ENCODE results near the gene ASIC1.
"Not testable (repeated sequence)": the region's sequence is repeated elsewhere in the genome, so short reads cannot be mapped to it uniquely, and the experiment has no call there.

Gene ASIC1

DNA sequence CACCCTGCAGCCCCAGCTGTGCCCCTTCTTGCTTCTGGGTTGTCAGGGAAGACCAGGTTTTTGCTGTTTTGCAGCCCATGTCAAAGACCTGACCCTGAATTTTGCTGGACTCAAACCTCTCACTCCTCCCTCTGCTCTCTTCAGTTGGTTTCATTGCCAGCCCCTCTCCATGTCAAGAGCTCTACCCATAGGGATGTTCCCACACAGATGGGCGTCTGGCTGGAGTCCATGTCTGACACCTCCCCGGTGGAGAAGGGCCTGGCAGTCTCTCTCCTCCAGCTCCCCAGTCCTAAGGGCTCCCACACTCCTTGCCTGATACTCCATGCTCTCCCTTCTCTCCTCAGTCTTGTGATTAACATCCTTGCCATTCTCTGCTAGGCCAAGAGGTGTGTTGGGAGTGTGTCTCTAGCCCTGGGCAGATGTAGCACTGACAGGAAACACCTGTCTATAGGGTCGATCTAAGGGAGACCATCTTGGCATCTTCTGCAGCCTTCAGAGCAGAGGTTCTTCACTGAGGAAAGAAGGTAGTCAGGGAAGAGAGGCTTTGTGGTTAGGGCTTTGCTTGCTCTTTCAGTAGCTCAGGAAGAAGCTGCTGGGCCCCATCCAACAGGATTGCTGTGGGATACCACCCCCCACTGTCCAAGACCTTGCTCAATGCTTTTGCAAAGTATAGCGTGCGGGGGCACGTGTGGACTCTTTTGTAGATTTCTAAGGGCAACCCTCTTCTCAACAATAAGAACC lies 4.7 kb downstream of the ASIC1 start:
- DNase-seq, result no peak

DNA sequence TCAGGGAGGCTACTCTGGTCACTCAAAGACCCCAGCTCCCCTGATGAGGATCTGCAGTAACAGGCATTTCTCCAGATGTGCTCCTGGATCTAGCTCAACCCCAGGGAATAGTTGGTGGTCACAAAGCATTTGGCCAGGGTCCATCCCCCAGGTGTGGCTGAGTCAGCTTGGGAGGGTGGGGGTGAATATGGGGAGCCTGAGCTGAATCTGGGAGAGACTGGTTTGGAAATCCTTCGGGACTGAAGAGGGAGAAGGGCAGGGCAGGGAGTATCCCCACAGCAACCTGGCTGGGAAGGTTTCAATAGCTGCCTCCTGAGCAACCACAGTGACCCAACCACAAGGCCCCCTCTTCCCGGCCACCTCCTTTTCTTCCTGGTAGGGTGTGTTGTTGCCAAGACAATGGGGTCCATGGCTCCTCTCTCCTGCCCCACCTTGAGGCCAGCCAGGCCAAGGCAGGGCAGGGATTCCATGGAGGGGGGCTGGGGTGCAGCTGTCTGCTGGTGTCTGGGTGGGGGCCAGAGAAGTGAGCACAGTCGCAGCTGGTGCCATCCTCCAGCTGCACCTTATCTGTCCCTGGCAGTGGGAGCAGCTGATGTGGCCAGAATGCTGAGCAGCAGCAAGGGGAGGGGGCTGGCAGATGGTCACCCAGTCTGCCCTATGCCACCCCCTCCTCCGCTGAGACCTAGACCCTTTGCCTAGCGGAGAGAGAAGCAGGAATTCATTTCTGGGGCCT lies 5.5 kb downstream of the ASIC1 start:
- no peak for DNase-seq

DNA sequence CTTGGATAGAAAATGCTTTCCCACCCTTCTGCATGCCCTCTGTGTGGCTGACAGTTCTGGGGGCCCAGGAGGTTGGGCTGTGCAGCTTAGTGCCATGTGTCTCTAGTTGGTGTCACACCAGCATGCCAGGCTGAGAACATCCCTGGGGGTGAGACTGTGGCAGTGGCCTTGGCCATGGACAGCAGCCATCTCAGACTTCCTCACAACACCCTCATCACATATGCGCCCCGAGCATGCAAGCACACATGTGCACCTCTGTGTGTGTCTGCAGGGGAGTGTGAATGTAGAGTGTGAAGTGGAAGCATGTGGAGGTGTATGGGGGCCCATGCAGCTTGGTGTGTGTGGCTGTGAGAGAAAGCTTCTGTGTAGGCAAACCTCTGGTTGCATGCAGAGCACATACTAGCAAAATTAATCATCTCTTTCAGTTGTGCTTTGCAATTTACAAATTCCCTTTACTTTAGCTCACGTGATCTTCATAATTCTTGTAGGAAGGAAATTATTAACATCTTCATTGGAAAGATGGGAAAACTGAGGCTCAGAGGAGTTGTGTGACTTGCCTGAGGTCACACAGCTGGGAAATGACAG lies 8.4 kb downstream of the ASIC1 start:
- DNase-seq, result no peak

- DNase-seq, result no peak
Observed at GRCh38 chr12:50066402-50066801, 9.0 kb downstream of the ASIC1 start.

GRCh38 chr12:50069069-50069468 lies 11.7 kb downstream of the ASIC1 start:
- DNase-seq, result no peak

GRCh38 chr12:50069539-50069938 lies 12.1 kb downstream of the ASIC1 start:
- DNase-seq, result no peak

DNA sequence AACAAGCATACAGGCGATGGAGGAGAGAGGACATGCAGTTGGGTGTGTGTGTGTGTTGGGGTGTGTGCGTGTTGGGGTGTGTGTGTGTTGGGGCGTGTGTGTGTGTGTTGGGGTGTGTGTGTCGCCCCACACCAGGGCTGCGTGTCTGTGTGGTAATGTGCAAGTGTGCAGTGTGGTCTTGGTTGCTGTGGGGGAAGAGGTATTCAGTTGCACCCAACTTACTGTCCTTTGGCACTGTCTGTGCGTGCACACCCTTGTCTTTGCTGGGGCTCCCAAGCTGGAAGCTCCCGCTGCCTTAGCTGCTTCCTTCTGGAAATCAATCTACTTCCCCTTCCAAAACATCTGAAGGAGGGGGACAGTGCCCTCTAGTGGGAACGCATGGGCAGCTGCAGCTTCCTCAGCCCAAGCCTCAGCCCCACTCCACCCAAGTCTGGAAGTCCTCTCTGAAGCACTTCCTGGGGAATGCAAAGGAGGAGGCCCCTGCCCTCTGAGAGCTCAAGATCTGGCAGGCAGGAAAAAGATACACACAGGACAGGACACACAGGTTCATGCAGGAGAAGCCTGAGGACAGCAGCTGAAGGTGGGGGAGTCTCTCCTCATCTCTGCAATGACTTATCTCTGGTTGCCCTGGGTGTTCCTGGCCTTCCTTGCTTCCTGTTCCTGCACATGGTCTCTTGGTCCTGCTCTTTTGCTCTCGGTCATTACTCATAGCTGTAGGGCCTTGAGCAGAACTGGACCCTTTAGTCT lies 13.1 kb downstream of the ASIC1 start:
- peak; percentile 88 for DNase-seq

DNA sequence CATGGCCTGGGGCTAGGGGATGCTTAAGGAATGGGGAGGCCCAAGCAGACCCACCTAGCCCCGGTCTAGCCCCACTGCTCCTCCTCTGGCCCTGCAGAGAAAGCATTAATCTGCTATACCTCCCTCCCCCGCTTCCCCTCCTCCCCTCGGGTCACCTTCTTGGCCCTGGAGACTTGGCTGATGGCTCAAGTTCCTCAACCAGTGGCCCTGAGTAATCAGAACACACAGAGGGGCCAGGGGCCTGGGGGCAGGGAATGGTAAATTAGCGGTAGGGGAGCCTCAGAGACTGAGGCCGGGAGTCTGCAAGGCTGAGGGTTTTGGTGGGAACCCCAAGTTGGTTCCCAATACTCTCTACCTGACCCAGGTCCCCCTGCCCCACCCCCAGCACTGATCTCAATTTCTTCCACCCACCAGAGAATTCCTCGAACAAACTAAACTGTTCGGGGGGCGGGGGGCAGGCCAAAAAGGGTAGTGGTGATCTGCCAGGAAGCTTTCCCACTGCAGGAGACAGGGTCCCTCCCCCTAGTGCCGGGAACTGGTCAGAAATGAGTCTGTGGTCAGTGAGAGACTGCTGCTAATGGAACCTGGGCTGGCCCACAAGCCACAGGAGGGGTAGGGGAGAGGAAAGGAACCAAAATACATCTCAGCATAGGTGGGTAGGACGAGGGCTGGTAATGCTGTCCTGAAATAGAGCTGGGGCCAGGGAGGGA lies 15.0 kb downstream of the ASIC1 start:
- DNase-seq, result no peak

DNA sequence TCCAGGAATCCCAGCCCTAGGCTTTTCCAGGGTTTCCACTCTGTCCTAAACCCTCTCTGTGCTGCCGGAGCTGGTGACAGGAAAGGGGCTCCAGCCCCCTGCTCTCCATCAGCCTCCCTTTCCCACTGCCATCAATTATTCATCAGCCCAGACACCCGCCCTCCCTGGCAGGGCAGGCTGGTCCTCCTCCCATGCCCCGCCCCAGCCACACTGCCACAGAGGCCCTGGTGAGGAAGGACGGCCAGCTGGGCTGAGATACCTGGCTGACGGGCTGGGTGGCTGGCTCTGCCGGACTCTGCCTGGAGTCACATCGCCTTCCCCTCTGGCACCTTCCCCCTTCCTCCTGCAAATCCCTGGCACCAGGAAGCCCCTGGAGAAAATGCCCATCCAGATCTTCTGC lies 15.8 kb downstream of the ASIC1 start:
- peak; percentile 25 for DNase-seq

GRCh38 chr12:50073712-50074111 lies 16.3 kb downstream of the ASIC1 start:
- peak; percentile 29 for DNase-seq

DNA sequence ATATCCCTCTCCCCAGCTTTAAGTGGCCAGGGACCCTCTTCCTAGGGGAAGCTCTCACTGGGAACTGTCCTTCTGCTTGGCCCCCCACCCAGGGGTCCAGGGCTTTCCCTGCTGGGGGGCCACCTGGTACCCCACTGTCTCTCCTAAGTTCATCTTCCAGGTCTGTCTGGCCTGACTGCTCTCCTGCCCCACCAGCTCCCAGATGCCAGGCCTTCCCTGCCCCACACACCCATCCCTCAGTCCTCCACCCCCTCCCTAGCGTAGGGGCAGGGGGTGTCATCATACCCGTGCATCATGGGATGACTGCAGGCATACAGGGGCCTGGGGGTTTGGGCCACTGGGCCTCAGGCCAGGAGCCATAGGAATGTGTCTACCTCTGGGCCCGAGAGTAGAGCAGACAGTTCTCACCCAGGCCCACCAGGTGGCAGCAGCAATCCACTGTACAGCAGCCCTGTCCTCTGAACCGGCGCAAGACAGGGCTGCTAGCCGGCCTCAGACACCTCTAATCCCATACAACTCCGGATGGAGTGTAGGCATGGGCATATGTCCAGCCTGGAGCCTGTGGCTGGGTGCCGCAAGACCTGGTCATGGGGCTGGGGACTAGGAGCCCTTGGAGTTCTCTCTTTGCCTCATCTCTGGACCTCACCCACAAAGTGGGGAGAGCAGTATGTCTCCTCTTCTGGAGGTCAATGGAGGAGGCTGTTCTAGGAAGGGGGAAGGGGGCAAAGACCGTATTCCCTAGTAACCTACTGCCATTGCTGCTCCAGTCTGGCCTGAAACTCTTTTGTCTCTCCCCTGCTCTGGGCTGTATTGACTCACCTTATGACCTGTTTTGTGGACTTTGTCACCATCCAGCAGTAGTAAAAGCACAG lies 17.8 kb downstream of the ASIC1 start:
- peak; percentile 85 for DNase-seq

- DNase-seq, result no peak
Observed at GRCh38 chr12:50075808-50076170, 18.4 kb downstream of the ASIC1 start.

- DNase-seq, result no peak
Observed at GRCh38 chr12:50077099-50077498, 19.7 kb downstream of the ASIC1 start.

DNA sequence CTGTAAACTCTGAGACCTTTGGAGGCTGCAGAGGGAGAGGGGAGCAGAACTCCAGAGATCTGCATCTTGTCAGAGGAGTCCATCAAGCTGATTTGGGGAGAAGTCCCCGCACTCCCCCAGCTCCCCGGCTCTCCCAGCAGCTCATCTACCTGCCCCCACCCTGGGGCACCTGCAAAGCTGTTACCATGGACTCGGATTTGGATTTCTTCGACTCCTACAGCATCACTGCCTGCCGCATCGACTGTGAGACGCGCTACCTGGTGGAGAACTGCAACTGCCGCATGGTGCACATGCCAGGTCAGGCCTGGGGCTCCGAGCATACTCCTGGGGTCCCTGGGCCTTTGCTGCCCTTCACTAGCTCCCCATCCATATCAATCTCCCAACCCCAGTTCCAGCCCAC lies 20.9 kb downstream of the ASIC1 start:
- no peak for DNase-seq

GRCh38 chr12:50079771-50080170 lies 22.4 kb downstream of the ASIC1 start:
- DNase-seq, result no peak

DNA sequence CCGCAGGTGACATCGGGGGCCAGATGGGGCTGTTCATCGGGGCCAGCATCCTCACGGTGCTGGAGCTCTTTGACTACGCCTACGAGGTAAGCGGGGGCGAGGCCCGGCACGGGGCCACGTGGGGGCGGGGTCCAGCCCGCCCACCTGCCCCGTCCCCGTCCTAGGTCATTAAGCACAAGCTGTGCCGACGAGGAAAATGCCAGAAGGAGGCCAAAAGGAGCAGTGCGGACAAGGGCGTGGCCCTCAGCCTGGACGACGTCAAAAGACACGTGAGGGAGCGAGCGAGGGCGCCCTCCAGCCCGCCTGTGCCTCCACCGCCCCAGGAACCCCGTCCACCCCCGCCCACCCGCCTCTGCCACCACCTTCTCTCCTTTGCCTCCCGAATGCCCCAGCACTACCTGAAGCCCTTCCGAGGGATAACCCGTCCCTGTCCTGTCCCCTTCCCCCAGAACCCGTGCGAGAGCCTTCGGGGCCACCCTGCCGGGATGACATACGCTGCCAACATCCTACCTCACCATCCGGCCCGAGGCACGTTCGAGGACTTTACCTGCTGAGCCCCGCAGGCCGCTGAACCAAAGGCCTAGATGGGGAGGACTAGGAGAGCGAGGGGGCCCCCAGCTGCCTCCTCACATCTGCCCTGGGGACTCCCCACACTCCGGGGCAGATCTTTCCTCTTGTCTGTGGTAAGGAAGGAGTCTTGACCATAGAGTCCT lies 23.9 kb downstream of the ASIC1 start:
- DNase-seq, result no peak

GRCh38 chr12:50082644-50083043 lies 25.2 kb downstream of the ASIC1 start:
- no peak for DNase-seq

DNA sequence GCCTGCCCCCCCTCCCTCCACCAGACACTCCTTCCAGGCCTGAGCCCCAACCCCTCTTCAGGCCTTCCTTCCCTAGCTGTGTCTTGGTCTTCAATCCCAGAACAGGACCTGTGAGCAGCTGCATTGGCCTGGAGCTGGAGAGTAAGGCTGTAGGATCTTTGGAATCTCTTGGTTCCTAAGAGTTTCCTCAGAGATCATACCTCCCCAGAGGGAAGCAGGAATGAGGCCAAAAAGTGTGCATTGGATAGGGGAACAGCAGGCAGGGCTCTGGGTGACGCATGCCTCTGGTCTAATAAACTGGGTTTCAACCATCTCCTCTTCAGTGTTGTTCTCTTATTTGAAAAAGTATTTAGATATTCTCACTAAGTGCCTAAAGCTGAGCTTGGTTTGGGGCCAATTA lies 25.9 kb downstream of the ASIC1 start:
- no peak for DNase-seq

- not testable (repeated sequence) for DNase-seq
Observed at GRCh38 chr12:50084409-50084774, 27.0 kb downstream of the ASIC1 start.

DNA sequence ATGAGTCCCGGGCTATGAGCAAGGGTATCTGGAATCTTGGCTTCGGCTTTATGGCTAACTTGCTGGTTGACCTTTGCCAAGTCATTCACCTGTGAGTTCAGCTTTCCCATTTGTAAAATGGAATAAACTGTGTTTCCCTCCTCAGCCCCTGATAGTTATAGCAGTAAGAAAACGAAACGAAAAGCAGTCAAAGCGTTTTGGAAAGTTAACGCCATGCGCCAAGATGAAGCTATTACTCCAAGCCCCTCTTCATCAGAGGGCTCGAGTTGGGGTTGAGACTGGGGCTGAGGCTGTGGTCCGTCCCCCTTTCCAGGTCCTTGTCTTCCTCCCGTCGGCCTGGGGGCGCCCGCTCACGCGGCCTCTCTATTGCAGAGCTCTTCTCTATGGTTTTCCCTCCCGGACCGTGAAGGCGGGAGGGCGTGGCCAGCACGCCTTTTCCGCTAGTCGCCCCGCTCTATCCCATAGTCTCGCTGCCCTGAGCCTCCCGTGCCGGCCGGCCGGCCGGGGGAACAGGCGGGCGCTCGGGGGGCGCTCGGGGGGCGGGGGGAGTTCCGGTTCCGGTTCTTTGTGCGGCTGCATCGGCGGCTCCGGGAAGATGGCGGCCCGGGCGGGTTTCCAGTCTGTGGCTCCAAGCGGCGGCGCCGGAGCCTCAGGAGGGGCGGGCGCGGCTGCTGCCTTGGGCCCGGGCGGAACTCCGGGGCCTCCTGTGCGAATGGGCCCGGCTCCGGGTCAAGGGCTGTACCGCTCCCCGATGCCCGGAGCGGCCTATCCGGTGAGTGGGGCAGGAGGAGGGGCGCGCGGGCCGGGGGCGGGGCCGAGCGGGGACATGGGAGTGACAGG lies 27.6 kb downstream of the ASIC1 start, which contains the start of gene SMARCD1:
TSS of gene SMARCD1 (plus strand) at position 568 of the 840 bp plus-strand sequence. CDS start at position 596, 28 bp downstream.
- peak; percentile 95 for DNase-seq
